ENCODE results near the gene WDFY4. TPM values are rescaled to one million over a fixed set of nuclear protein-coding genes. Genes with fewer than 3 reads are reported as not detected.

Gene WDFY4
- total RNA-seq, 1 donor from 2014 or later: 0.25 TPM

DNA sequence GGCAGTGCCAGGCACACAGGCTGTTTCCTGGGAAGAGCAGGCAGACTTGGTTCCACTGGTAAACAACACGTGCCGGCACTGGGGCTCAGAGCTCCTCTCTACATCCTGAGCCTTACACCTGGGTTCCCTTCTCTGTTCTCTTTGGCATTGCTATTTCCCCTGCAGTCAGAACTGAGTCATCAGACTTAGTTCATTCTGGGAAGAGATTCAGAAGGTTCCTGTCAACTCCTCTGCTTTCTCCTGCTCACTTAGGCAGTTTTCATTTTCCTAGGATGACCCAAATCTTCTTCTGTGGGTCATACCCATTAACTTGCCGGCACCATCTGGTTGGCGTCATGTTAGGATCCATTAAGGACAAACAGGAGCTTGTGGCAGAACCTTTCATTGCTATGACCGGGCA, 288.4 kb downstream of the WDFY4 start:
- no peak overlapping the region for H3K4me3 ChIP-seq (ENCODE audit: insufficient read depth, low read depth, low read length)
- Mint-ChIP-seq H3K9me3 (ENCODE audit: unreplicated experiment) (peaks cover 2% of the 10 kb centered on the region), H3K36me3 (ENCODE audit: low read depth, unreplicated experiment) (no peaks in the 10 kb centered on the region), H3K4me3 (ENCODE audit: unreplicated experiment) (no peak overlapping the region), H3K4me1 (ENCODE audit: low read depth, unreplicated experiment) (no peaks in the 10 kb centered on the region), H3K27ac (ENCODE audit: unreplicated experiment) (no peak overlapping the region), H3K27me3 (ENCODE audit: low read depth, unreplicated experiment) (peaks cover 43% of the 10 kb centered on the region)
- H3K9ac ChIP-seq (ENCODE audit: low read length): no peak overlapping the region
- no peak for FAIRE-seq
- TF ChIP-seq, protein P1, sequence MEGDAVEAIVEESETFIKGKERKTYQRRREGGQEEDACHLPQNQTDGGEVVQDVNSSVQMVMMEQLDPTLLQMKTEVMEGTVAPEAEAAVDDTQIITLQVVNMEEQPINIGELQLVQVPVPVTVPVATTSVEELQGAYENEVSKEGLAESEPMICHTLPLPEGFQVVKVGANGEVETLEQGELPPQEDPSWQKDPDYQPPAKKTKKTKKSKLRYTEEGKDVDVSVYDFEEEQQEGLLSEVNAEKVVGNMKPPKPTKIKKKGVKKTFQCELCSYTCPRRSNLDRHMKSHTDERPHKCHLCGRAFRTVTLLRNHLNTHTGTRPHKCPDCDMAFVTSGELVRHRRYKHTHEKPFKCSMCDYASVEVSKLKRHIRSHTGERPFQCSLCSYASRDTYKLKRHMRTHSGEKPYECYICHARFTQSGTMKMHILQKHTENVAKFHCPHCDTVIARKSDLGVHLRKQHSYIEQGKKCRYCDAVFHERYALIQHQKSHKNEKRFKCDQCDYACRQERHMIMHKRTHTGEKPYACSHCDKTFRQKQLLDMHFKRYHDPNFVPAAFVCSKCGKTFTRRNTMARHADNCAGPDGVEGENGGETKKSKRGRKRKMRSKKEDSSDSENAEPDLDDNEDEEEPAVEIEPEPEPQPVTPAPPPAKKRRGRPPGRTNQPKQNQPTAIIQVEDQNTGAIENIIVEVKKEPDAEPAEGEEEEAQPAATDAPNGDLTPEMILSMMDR (IDR thresholded peaks at IDR 0.05; ENCODE audit: insufficient read depth, low read depth, low read length): no peak
- no peak for TF ChIP-seq EZH2 (IDR thresholded peaks at IDR 0.05; ENCODE audit: insufficient read depth, low read length)
- H3K4me1 ChIP-seq (ENCODE audit: insufficient read depth, low read length): no peaks in the 10 kb centered on the region
- no peaks in the 10 kb centered on the region for H3K27me3 ChIP-seq (ENCODE audit: insufficient read depth, low read length)
- H3K9me3 ChIP-seq (ENCODE audit: insufficient read depth, low read depth, low read length): no peaks in the 10 kb centered on the region
- no peak overlapping the region for H2AFZ ChIP-seq (ENCODE audit: low read depth, low read length)
- H4K20me1 ChIP-seq (ENCODE audit: insufficient read depth, low read length): no peaks in the 10 kb centered on the region
- H3K27ac ChIP-seq (ENCODE audit: low read depth, low read length): no peak overlapping the region
- no peaks in the 10 kb centered on the region for H3K36me3 ChIP-seq (ENCODE audit: insufficient read depth, low read length)
- no peak for DNase-seq (ENCODE audit: low read depth)
- H3K79me2 ChIP-seq (ENCODE audit: insufficient read depth, low read length): no peaks in the 10 kb centered on the region
- H3K4me2 ChIP-seq (ENCODE audit: low read length): no peak overlapping the region

- Histone ChIP-seq H3K9me3 (ENCODE audit: insufficient read depth, low read depth, low read length) (no peaks in the 10 kb centered on the region), H2AFZ (ENCODE audit: low read depth, low read length) (no peak overlapping the region), H3K27me3 (ENCODE audit: insufficient read depth, low read length) (peaks cover 2% of the 10 kb centered on the region), H3K36me3 (ENCODE audit: insufficient read depth, low read length) (no peaks in the 10 kb centered on the region), H3K79me2 (ENCODE audit: insufficient read depth, low read length) (no peaks in the 10 kb centered on the region), H3K27ac (ENCODE audit: low read depth, low read length) (no peak overlapping the region), H3K4me1 (ENCODE audit: insufficient read depth, low read length) (no peaks in the 10 kb centered on the region), H3K4me3 (ENCODE audit: insufficient read depth, low read depth, low read length) (no peak overlapping the region), H3K9ac (ENCODE audit: low read length) (no peak overlapping the region), H4K20me1 (ENCODE audit: insufficient read depth, low read length) (no peaks in the 10 kb centered on the region), H3K4me2 (ENCODE audit: low read length) (no peak overlapping the region)
- Mint-ChIP-seq H3K9me3 (ENCODE audit: unreplicated experiment) (peaks cover 2% of the 10 kb centered on the region), H3K4me3 (ENCODE audit: unreplicated experiment) (no peak overlapping the region), H3K4me1 (ENCODE audit: low read depth, unreplicated experiment) (no peaks in the 10 kb centered on the region), H3K27me3 (ENCODE audit: low read depth, unreplicated experiment) (peaks cover 54% of the 10 kb centered on the region), H3K27ac (ENCODE audit: unreplicated experiment) (no peak overlapping the region), H3K36me3 (ENCODE audit: low read depth, unreplicated experiment) (no peaks in the 10 kb centered on the region)
- no peak for FAIRE-seq
- TF ChIP-seq, protein P1 (IDR thresholded peaks at IDR 0.05; ENCODE audit: insufficient read depth, low read depth, low read length): no peak
- TF ChIP-seq EZH2 (IDR thresholded peaks at IDR 0.05; ENCODE audit: insufficient read depth, low read length): no peak
- DNase-seq (ENCODE audit: low read depth): no peak
Measured at GRCh38 chr10:48974510-48975156, 290.0 kb downstream of the WDFY4 start.

DNA sequence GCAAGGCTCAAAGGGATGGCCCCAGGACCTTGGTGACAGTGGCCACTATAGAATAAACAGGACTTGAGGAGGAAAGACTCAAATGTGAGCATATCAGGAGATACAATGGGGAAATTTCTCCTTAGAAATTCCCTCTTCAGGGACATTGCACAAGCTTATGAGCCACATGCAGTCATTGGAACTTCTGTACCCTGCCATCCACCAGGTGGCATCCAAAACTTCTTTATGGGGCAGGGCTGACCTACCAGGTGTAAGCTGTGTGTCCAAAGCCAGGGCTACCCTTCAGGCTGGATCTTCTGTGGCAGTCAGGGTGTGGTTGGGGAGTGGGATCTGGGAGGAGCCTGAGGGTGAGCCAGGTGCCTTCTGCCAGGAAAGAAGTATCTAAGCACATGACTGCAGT, 291.5 kb downstream of the WDFY4 start:
- Histone ChIP-seq H3K9ac (ENCODE audit: low read length) (no peak overlapping the region), H2AFZ (ENCODE audit: low read depth, low read length) (no peak overlapping the region), H3K9me3 (ENCODE audit: insufficient read depth, low read depth, low read length) (no peaks in the 10 kb centered on the region), H3K36me3 (ENCODE audit: insufficient read depth, low read length) (no peaks in the 10 kb centered on the region), H3K79me2 (ENCODE audit: insufficient read depth, low read length) (no peaks in the 10 kb centered on the region), H3K27me3 (ENCODE audit: insufficient read depth, low read length) (peaks cover 4% of the 10 kb centered on the region), H3K4me2 (ENCODE audit: low read length) (no peak overlapping the region), H4K20me1 (ENCODE audit: insufficient read depth, low read length) (no peaks in the 10 kb centered on the region), H3K4me3 (ENCODE audit: insufficient read depth, low read depth, low read length) (no peak overlapping the region), H3K27ac (ENCODE audit: low read depth, low read length) (no peak overlapping the region), H3K4me1 (ENCODE audit: insufficient read depth, low read length) (no peaks in the 10 kb centered on the region)
- Mint-ChIP-seq H3K4me1 (ENCODE audit: low read depth, unreplicated experiment) (no peaks in the 10 kb centered on the region), H3K4me3 (ENCODE audit: unreplicated experiment) (no peak overlapping the region), H3K36me3 (ENCODE audit: low read depth, unreplicated experiment) (no peaks in the 10 kb centered on the region), H3K9me3 (ENCODE audit: unreplicated experiment) (peaks cover 2% of the 10 kb centered on the region), H3K27ac (ENCODE audit: unreplicated experiment) (no peak overlapping the region), H3K27me3 (ENCODE audit: low read depth, unreplicated experiment) (peaks cover 55% of the 10 kb centered on the region)
- no peak for TF ChIP-seq EZH2 (IDR thresholded peaks at IDR 0.05; ENCODE audit: insufficient read depth, low read length)
- TF ChIP-seq, protein P1 (IDR thresholded peaks at IDR 0.05; ENCODE audit: insufficient read depth, low read depth, low read length): peak; percentile 12
- DNase-seq (ENCODE audit: low read depth) (no peak), FAIRE-seq (no peak)

Data from astrocyte (in vitro differentiated cells and primary cell).